WI38 (cell line): ENCODE data around the gene SLC38A3.

Experiments used
- H3K4me3 ChIP-seq: 2 replicates; pipeline ENCODE4 v1.5.1; 2011; ENCODE audit warnings: low read depth, mild to moderate bottlenecking, control low read depth, low read length
- CTCF ChIP-seq: IDR thresholded peaks from 2 replicates; pipeline ENCODE4 v1.5.1; 2012; ENCODE audit warnings: low read depth, mild to moderate bottlenecking, control low read depth, low read length

Gene SLC38A3

GRCh38 chr3:50236484-50237132 lies 31.5 kb downstream of the SLC38A3 start:
- peak overlapping the region; percentile 98 for H3K4me3 ChIP-seq
- TF ChIP-seq CTCF, result no peak

- TF ChIP-seq CTCF, result no peak
- peak overlapping the region; percentile 98 for H3K4me3 ChIP-seq
Observed at GRCh38 chr3:50237133-50237651, 32.1 kb downstream of the SLC38A3 start.

DNA sequence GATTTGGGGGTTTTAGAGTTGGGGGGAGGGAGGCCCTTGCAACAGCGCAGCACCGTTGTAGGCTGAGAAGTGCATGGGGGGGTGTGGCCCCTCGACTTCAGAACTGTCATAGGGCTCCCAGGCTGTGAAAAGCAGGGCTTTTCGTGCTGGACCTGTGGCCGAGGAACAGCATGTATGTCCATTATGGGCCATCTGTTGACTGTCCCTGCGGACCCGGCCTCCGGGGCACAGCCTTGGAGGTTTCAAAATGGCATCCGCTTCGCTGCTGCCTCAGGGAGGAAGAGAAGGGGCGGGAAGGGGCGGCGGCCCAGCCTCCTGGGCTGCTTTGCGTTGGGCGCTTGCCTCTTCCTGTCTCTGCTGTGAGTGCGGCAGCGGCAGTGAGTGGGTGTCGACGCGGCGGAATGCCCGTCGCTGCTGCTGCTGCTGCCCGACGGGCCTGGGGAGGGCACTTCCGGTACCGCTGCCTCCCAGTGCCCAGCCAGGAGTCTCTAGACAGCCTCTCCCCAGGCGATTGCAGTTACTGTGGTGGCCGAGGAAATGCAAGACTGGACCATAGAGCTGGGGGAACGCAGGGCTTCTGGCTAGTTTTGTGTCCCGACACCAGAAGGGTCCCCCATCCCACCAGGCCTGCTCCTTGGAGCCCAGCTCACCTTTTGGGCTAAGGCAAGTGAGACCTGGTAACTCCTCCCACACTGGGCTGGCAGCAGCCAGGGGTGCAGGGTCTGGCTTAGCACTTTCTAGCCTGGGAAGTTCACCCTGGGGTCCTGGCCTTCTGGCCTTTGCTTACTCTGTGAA lies 32.9 kb downstream of the SLC38A3 start:
- peak overlapping the region; percentile 98 for H3K4me3 ChIP-seq

GRCh38 chr3:50238549-50239026 lies 33.5 kb downstream of the SLC38A3 start:
- TF ChIP-seq CTCF, result no peak
- peak overlapping the region; percentile 98 for H3K4me3 ChIP-seq

More for the DNA sequence above, 32.9 kb downstream of the SLC38A3 start:
- no peak for TF ChIP-seq CTCF

DNA sequence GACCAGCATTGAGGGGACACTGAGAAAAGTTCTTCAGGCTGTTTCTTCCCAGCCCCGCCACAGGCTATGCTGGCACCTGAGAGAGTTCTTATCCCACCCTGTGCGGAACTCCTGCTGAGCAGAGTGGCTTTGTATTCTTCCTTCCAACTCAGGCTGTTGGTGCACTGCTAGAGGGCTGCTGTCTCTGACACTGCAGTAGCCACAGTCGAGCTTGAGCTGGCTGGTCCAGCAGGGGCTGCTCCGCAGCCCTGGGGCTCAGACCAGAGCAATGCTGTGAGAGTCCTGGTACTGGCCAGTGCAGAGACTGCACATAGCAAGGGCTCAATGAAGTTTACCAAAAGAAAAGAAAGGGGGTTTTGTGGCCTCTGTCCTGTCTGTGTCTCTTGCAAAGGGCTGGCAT lies 34.6 kb downstream of the SLC38A3 start:
- no peak for TF ChIP-seq CTCF

GRCh38 chr3:50241163-50241562 lies 36.1 kb downstream of the SLC38A3 start:
- H3K4me3 ChIP-seq, result no peak overlapping the region
- no peak for TF ChIP-seq CTCF

More for the DNA sequence above, 34.6 kb downstream of the SLC38A3 start:
- no peak overlapping the region for H3K4me3 ChIP-seq
